C4-2B (cell line): ENCODE measurements around the gene SLC8A2.

Source experiments
- H3K27ac ChIP-seq: fragments of 450-650 bp; 2 replicates; pipeline ENCODE4 v1.5.1; 2017
- ZFX ChIP-seq: fragments of 450-650 bp; IDR thresholded peaks from 2 replicates; pipeline ENCODE4 v1.6.1; 2017
- TF ChIP-seq, protein P1 (sequence below): fragments of 450-650 bp; conservative IDR thresholded peaks from 2 replicates; pipeline ENCODE4 v1.5.1; 2017; ENCODE audit warnings: mild to moderate bottlenecking

The SLC8A2 gene

DNA sequence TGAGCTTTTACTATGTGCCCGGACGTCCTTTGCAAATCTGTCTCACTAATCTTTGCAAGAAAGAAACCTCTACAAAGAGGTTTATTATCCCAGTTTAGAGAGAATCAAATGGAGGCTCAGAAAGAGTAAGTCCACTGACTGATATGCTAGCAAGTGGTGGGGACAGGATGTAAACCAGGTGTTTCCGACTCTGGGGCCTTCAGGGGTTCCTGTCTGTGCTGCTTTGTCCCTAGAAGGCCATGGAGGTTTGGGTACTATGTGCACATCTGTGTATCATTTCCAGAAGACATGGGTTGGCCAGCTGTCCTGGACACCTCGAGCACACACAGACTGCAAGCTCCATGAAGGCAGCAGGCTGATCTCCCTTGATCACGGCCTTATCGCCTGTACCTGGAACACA lies 13.5 kb upstream of the SLC8A2 start:
- TF ChIP-seq ZFX = no peak
- TF ChIP-seq, protein P1, sequence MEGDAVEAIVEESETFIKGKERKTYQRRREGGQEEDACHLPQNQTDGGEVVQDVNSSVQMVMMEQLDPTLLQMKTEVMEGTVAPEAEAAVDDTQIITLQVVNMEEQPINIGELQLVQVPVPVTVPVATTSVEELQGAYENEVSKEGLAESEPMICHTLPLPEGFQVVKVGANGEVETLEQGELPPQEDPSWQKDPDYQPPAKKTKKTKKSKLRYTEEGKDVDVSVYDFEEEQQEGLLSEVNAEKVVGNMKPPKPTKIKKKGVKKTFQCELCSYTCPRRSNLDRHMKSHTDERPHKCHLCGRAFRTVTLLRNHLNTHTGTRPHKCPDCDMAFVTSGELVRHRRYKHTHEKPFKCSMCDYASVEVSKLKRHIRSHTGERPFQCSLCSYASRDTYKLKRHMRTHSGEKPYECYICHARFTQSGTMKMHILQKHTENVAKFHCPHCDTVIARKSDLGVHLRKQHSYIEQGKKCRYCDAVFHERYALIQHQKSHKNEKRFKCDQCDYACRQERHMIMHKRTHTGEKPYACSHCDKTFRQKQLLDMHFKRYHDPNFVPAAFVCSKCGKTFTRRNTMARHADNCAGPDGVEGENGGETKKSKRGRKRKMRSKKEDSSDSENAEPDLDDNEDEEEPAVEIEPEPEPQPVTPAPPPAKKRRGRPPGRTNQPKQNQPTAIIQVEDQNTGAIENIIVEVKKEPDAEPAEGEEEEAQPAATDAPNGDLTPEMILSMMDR = no peak
- no peak overlapping the region for H3K27ac ChIP-seq

- peak within 1 kb of the TSS; percentile 83 for H3K27ac ChIP-seq
- TF ChIP-seq, protein P1 = peak; percentile 86
- TF ChIP-seq ZFX = no peak
These were observed 12.4 kb upstream of the SLC8A2 start, which contains the start of gene KPTN for GRCh38 chr19:47483800-47484690. Gene KPTN (minus strand): TSS chr19:47484219. CDS start chr19:47484160, 59 bp downstream.

DNA sequence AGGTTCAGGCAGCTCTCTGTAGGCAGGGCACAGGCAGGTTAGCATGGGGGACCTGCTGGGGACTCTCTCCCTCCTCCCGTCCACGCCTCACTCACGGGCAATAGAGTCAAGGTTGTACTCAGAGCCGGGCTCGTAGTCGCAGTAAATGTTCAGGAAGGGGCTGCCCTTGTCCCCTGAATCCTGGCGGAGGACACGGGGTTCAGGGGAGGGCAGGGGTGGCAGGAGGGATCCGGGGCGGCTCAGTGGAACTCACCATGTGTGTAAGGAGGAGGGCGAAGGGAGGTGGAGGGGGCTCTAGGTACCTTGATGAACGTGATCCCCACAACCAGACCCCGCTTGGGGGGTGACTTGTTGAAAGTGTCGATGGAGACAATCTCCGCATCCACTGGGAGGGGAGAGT lies 11.5 kb upstream of the SLC8A2 start:
- H3K27ac ChIP-seq = no peak overlapping the region; the same call in 1 of the 2 replicates
- TF ChIP-seq, protein P1 = no peak
- no peak for TF ChIP-seq ZFX

GRCh38 chr19:47481460-47482052 lies 9.9 kb upstream of the SLC8A2 start:
- TF ChIP-seq, protein P1 = no peak
- no peak for TF ChIP-seq ZFX
- no peak overlapping the region for H3K27ac ChIP-seq

- TF ChIP-seq ZFX = no peak
- TF ChIP-seq, protein P1 = no peak
- no peak overlapping the region for H3K27ac ChIP-seq
These were observed 9.0 kb upstream of the SLC8A2 start for GRCh38 chr19:47480658-47481057.

DNA sequence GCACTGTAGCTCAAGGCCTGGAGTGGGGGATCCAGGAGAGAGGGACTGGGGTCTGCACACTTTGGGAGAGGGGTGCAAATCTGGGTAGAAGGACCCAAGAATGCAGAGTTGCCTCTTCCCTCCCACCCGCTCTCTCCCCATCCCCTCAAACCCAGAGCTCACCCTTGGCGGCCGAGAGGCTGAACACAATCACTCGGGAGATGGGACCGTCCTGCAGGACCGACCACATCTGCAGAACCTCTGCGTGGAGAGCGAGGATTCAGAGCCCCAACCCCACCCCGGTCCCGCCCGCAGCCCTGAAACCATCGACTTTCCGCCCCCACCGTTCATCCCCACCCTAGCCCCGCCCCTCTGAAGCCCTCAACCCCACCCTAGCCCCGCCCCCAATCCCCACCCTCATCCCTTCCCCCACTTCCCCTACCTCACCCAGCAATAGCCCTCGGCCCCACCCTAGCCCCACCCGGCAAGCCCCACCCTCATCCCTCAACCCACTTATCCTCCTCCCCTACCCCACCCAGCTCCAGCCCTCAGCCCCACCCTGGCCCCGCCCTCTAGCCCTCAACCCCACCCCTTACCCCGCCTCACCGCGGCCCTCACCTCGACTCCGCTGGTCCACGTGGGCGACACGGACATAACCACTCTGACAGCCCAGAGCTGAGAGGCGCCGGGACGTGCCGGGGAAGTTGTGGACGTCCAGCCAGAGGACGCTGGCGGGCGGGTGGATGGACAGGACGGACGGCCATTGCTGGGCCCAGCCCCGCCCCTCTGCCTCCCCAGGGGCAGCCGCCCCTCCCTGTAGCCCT lies 8.2 kb upstream of the SLC8A2 start:
- TF ChIP-seq, protein P1 = no peak
- no peak for TF ChIP-seq ZFX
- H3K27ac ChIP-seq = no peak overlapping the region
